K562 (cell line): ENCODE data around the gene HSPA4. TPM values are rescaled to one million over a fixed set of nuclear protein-coding genes. Genes with fewer than 3 reads are reported as not detected.

Source experiments
- ATAC-seq: fragments of 200-7000 bp; cut with Tn5 transposase; 3 replicates; pipeline ENCODE4 v1.9.1; 2020; ENCODE audit warnings: moderate library complexity
- BruUV-seq: library from RNA; stranded (reverse); fragments of 400-500 nt; replicated peaks from 2 replicates; lab custom pipeline; 2021; lab: Mats Ljungman, UMichigan
- CTCF ChIA-PET: fragments of 300-600 bp; formaldehyde crosslinking; extraction: SDS; loops from one replicate; lab custom pipeline; 2021; ENCODE audit warnings: low intra/inter-chr PET ratio; lab: Yijun Ruan, JAX
- POLR2A ChIA-PET: fragments of 300-600, 350-650 bp; sonication (Branson Sonifier 250); formaldehyde crosslinking; extraction: SDS; loops from one replicate; lab custom pipeline; 2021; ENCODE audit warnings: antibody characterized with exemption, inconsistent platforms; lab: Yijun Ruan, JAX
- DNase-seq, 4 experiments: peaks; one replicate each; pipeline versions ENCODE4 v3.0.0 to v3.0.0-alpha.2; 2011 to 2018; ENCODE audit warnings: low spot score in 3 of 4, mixed read lengths in 3 of 4; ENCODE audit errors: extremely low read depth in 1 of 4
- FAIRE-seq: peaks from 2 replicates; lab custom pipeline; 2011; peaks lifted over from hg19 to GRCh38; lab: Jason Lieb, UNC
- H2AFZ ChIP-seq: 2 replicates; pipeline ENCODE4 v1.6.0; 2011; ENCODE audit warnings: low read depth, low read length, control low read depth, inconsistent platforms
- H3K27ac ChIP-seq: fragments of 200-600 bp; 3 replicates; pipeline ENCODE4 v1.8.0; 2011; ENCODE audit warnings: low read depth, mild to moderate bottlenecking, control low read depth, inconsistent platforms, low read length, moderate library complexity, mixed read lengths; ENCODE audit errors: extremely low read depth
- H3K27me3 ChIP-seq, 2 experiments: fragments of 300-600 bp in 1 of 2; 2 replicates in 1 of 2; 3 replicates in 1 of 2; pipeline versions ENCODE4 v1.6.0 to v1.8.0; 2011; ENCODE audit warnings: inconsistent platforms in 2 of 2, low read length in 2 of 2, mild to moderate bottlenecking in 1 of 2, mixed read lengths in 1 of 2, moderate library complexity in 1 of 2; ENCODE audit not compliant: control insufficient read depth in 2 of 2, insufficient read depth in 2 of 2
- H3K36me3 ChIP-seq: fragments of 300-600 bp; 3 replicates; pipeline ENCODE4 v1.8.0; 2011; ENCODE audit warnings: mild to moderate bottlenecking, low read length, inconsistent platforms; ENCODE audit not compliant: control insufficient read depth, insufficient read depth
- H3K4me1 ChIP-seq, 2 experiments: fragments of 200-600 bp in 1 of 2; replicated peaks in 1 of 2; 2 replicates in 1 of 2; 3 replicates in 1 of 2; pipeline versions ENCODE4 v1.5.1 to v1.8.0; 2011; ENCODE audit warnings: inconsistent platforms in 2 of 2, low read length in 2 of 2, mild to moderate bottlenecking in 1 of 2, mixed read lengths in 1 of 2, moderate library complexity in 1 of 2; ENCODE audit not compliant: control insufficient read depth in 2 of 2, insufficient read depth in 2 of 2
- H3K4me2 ChIP-seq: 2 replicates; pipeline ENCODE4 v1.6.1; 2011; ENCODE audit warnings: low read length, control low read depth, inconsistent platforms, mixed read lengths; ENCODE audit not compliant: insufficient read depth
- H3K4me3 ChIP-seq: fragments of 200-600 bp; sonication (generic), shearing (Covaris generic); 2 replicates; pipeline ENCODE4 v1.5.1; 2016; ENCODE audit warnings: control low read depth, inconsistent platforms
- H3K79me2 ChIP-seq: fragments of 200-600 bp; 3 replicates; pipeline ENCODE4 v1.8.0; 2011; ENCODE audit warnings: low read length, inconsistent platforms; ENCODE audit not compliant: control insufficient read depth, insufficient read depth
- H3K9ac ChIP-seq, 2 experiments: 2 replicates each; pipeline versions ENCODE4 v1.6.0 to v1.6.1; 2011; ENCODE audit warnings: low read depth in 2 of 2, low read length in 2 of 2, control low read depth in 1 of 2, inconsistent platforms in 1 of 2, mild to moderate bottlenecking in 1 of 2, mixed read lengths in 1 of 2; ENCODE audit not compliant: insufficient read depth in 1 of 2
- H3K9me1 ChIP-seq: one replicate; pipeline ENCODE4 v1.6.0; 2011; ENCODE audit warnings: inconsistent platforms, mild to moderate bottlenecking, low read length, moderate library complexity; ENCODE audit not compliant: control insufficient read depth, insufficient read depth
- H3K9me3 ChIP-seq: replicated peaks from 2 replicates; pipeline ENCODE4 v1.5.1; 2011; ENCODE audit warnings: low read depth, low read length, inconsistent platforms; ENCODE audit not compliant: control insufficient read depth, insufficient read depth
- H4K20me1 ChIP-seq: replicated peaks from 2 replicates; pipeline ENCODE4 v1.6.1; 2011; ENCODE audit warnings: low read length, inconsistent platforms, mixed read lengths; ENCODE audit not compliant: control insufficient read depth, insufficient read depth
- CREB1 ChIP-seq, 2 experiments: sonication (generic) in 1 of 2; formaldehyde crosslinking in 1 of 2; IDR thresholded peaks; 2 replicates each; pipeline versions ENCODE4 v1.6.1 to v1.8.0; 2012 to 2022; ENCODE audit warnings: inconsistent platforms in 1 of 2, mild to moderate bottlenecking in 1 of 2, missing genetic modification reagents in 1 of 2, moderate library complexity in 1 of 2
- DPF2 ChIP-seq: fragments of 450-650 bp; IDR thresholded peaks from 2 replicates; pipeline ENCODE4 v1.6.1; 2016
- FOXK1 ChIP-seq: sonication (generic); formaldehyde crosslinking; IDR thresholded peaks from 2 replicates; pipeline ENCODE4 v1.8.0; 2022; ENCODE audit warnings: missing genetic modification reagents, mild to moderate bottlenecking, borderline replicate concordance
- GATA2 ChIP-seq: sonication (generic); formaldehyde crosslinking; IDR thresholded peaks from 2 replicates; pipeline ENCODE4 v1.4.0; 2020; ENCODE audit warnings: mild to moderate bottlenecking, missing genetic modification reagents
- HIVEP1 ChIP-seq: fragments of 250-450 bp; sonication (Bioruptor Pico); IDR thresholded peaks from 2 replicates; pipeline ENCODE4 v1.4.0; 2020; ENCODE audit warnings: mild to moderate bottlenecking
- L3MBTL2 ChIP-seq: fragments of 450-650 bp; IDR thresholded peaks from 2 replicates; pipeline ENCODE4 v1.6.1; 2016; ENCODE audit warnings: mild to moderate bottlenecking, moderate library complexity
- LARP7 ChIP-seq: fragments of 450-650 bp; IDR thresholded peaks from 2 replicates; pipeline ENCODE4 v1.6.1; 2016
- MAFG ChIP-seq: fragments of 450-650 bp; conservative IDR thresholded peaks from 2 replicates; pipeline ENCODE4 v1.6.1; 2016; ENCODE audit warnings: missing genetic modification characterization, missing compliant biosample characterization
- RCOR1 ChIP-seq, 2 experiments: IDR thresholded peaks; 2 replicates each; pipeline ENCODE4 v1.6.1; 2012; ENCODE audit warnings: low read depth in 2 of 2, low read length in 2 of 2, borderline replicate concordance in 1 of 2, improper control_type of control experiment in 1 of 2
- XRCC4 ChIP-seq: IDR thresholded peaks from one replicate; pipeline ENCODE4 v1.6.1; 2011; ENCODE audit not compliant: insufficient read depth, insufficient read length; ENCODE audit errors: extremely low read depth
- ZBTB1 ChIP-seq: sonication (generic); formaldehyde crosslinking; IDR thresholded peaks from 2 replicates; pipeline ENCODE4 v1.8.1; 2023; ENCODE audit warnings: missing genetic modification reagents, low read depth, mild to moderate bottlenecking, borderline replicate concordance
- ZNF584 ChIP-seq: fragments of 200-800 bp; sonication (Bioruptor generic); IDR thresholded peaks from 2 replicates; pipeline ENCODE4 v1.6.1; 2016; ENCODE audit warnings: low read depth, mild to moderate bottlenecking, missing genetic modification characterization, missing compliant biosample characterization
- ZNF764 ChIP-seq: fragments of 250-450 bp; sonication (Bioruptor Pico); IDR thresholded peaks from 2 replicates; pipeline ENCODE4 v1.4.0; 2020; ENCODE audit warnings: low read depth, mild to moderate bottlenecking, moderate library complexity
- ZZZ3 ChIP-seq: fragments of 450-650 bp; IDR thresholded peaks from 2 replicates; pipeline ENCODE4 v1.6.1; 2016; ENCODE audit warnings: antibody characterized with exemption, mild to moderate bottlenecking, moderate library complexity
- WGBS: fragments of 100-300 bp; shearing (Covaris generic); methylation state at CpG from one replicate; pipeline ENCODE4 v1.1.6; 2016; ENCODE audit warnings: low coverage, mixed read lengths; ENCODE audit not compliant: insufficient coverage; ENCODE audit errors: missing lambda C conversion rate; 5-methylcytosine and 5-hydroxymethylcytosine counted together
- in situ Hi-C: fragments of 300-500 bp; cut with MboI; formaldehyde crosslinking; loops from 4 replicates; pipeline ENCODE4 v1.15.0; 2018; ENCODE audit warnings: inconsistent platforms, mixed read lengths
- intact Hi-C: fragments of 100-400 bp; cut with micrococcal nuclease; formaldehyde crosslinking; loops from 2 replicates; pipeline ENCODE4 v1.14.2; 2022
- polyA plus RNA-seq, 8 experiments: library from polyadenylated mRNA; depleted of rRNA in 4 of 8; stranded (reverse) in 5 of 8; unstranded in 3 of 8; fragments of >200 nt; fragmentation: Nextera tagmentation in 2 of 8; fragmentation: Illumina TruSeq in 1 of 8; extraction: Ambion mirVana in 2 of 8; extraction: Trizol in 1 of 8; gene quantifications; 2 replicates each; pipeline versions ENCODE4 v1.2.1 to v1.2.3, GENCODE V29; 2011 to 2014; ENCODE audit warnings: inconsistent platforms in 1 of 8, missing spikeins in 1 of 8
- total RNA-seq, 7 experiments: library from RNA; depleted of rRNA in 6 of 7; stranded (reverse); fragments of >200 nt in 6 of 7; fragmentation: Illumina TruSeq in 2 of 7; extraction: Trizol in 2 of 7; gene quantifications; 2 replicates each; pipeline versions ENCODE4 v1.2.1 to v1.2.3, GENCODE V29; 2011 to 2021; ENCODE audit warnings: low replicate concordance in 1 of 7
- TF ChIP-seq, protein P1 (sequence below): IDR thresholded peaks from 2 replicates; pipeline ENCODE4 v1.6.1; 2011; ENCODE audit not compliant: insufficient read length; ENCODE audit errors: extremely low read depth
- TF ChIP-seq, protein P2 (sequence below): fragments of 450-650 bp; formaldehyde crosslinking; IDR thresholded peaks from 2 replicates; pipeline ENCODE4 v1.4.0; 2022; ENCODE audit warnings: missing genetic modification characterization
- TF ChIP-seq, protein P3 (sequence below): fragments of 250-450 bp; sonication (Bioruptor Pico); IDR thresholded peaks from 2 replicates; pipeline ENCODE4 v1.6.1; 2021; ENCODE audit warnings: mild to moderate bottlenecking
- TF ChIP-seq, protein P4 (sequence below): fragments of 200-800 bp; sonication (Bioruptor generic); IDR thresholded peaks from 2 replicates; pipeline ENCODE4 v1.6.1; 2017; ENCODE audit warnings: missing genetic modification characterization, missing compliant biosample characterization

The HSPA4 gene
- total and polyA plus RNA-seq, 9 of the 15 experiments (the other 6 are each of a cell fraction or from before 2014, with no cell fraction given): 90.3 to 286 (median 148) TPM

DNA sequence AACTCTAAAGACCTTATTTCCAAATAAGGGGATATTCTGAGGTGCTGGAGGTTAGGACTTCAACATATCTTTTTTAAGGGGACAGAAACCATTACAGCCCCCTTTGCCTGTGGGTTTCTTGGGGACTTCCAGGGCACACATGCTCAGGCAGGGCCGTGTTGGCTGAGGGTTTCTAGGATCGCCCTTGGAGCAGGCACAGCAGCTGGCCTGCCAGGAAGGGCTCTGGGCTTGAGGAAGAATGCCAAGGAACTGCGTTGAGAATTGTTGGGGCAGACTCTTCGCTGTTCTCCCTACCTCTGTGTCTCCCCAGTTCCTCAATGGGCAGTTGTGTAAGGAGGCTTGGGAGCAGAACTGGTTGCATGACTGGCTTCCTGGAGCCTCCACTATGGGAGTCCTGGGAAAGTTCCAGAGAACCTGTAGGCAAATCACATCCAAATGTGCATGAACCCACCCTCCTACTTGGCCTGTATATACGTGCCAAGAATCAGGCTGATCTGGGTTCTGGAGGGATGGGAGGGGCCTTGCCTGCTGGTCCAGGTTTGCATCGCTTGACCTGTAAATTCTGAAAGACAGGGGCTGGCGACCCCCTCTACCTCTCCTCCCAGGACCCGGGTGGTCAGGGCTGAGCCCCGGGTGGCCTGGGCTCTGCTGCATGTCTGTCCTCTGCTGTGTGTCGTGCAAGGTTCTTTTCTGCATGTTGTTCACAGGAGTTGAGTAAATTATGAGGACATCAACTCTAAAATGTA is 65.5 kb downstream of the HSPA4 start:
- in situ Hi-C loops: loop anchor here (25.0 kb wide), 1 partner anchor 345 kb away; no protein-coding TSS in a partner anchor
- no peak overlapping the region for H3K9ac ChIP-seq
- intact Hi-C loops: no loop called here

More for the DNA sequence above, 65.5 kb downstream of the HSPA4 start:
- DNase-seq: no peak
- no peaks in the 10 kb centered on the region for H4K20me1 ChIP-seq
- H3K79me2 ChIP-seq: no peaks in the 10 kb centered on the region
- ChIA-PET POLR2A (interaction anchor here (1.1 to 1.5 kb wide), 4 partner anchors 10 to 193 kb away, joined by 3 read pairs; no protein-coding TSS in a partner anchor), CTCF (no interaction called here)
- peaks cover 20 to 59% of the 10 kb centered on the region in 2 experiments; a peak in 4 of 5 replicates for H3K27me3 ChIP-seq
- no peaks in the 10 kb centered on the region for H3K9me3 ChIP-seq
- no TSS peak for BruUV-seq
- no peak overlapping the region for H3K4me3 ChIP-seq
- no peak for FAIRE-seq
- no peaks in the 10 kb centered on the region for H3K36me3 ChIP-seq
- 7% methylated on average over 10 of the region's 10 CpGs for WGBS
- H3K9me1 ChIP-seq: no peaks in the 10 kb centered on the region
- ATAC-seq: no peak
- H2AFZ ChIP-seq: no peak overlapping the region
- TF ChIP-seq, protein P1, sequence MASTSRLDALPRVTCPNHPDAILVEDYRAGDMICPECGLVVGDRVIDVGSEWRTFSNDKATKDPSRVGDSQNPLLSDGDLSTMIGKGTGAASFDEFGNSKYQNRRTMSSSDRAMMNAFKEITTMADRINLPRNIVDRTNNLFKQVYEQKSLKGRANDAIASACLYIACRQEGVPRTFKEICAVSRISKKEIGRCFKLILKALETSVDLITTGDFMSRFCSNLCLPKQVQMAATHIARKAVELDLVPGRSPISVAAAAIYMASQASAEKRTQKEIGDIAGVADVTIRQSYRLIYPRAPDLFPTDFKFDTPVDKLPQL: no peak
- TF ChIP-seq ZNF584 (CRISPR knock-in tag) (no peak), GATA2 (CRISPR knock-in tag) (no peak), ZNF764 (CRISPR knock-in tag) (no peak), MAFG (tag) (no peak), DPF2 (no peak), CREB1 (IDR thresholded peaks at IDR 0.05) (no peak), CREB1 (CRISPR knock-in tag; IDR thresholded peaks at IDR 0.05) (no peak), HIVEP1 (CRISPR knock-in tag) (no peak), LARP7 (no peak), L3MBTL2 (no peak), ZZZ3 (no peak), RCOR1 (IDR thresholded peaks at IDR 0.05; ENCODE audit: borderline replicate concordance in 1 of 2, low read depth in 2 of 2, low read length in 2 of 2) (no peak), FOXK1 (CRISPR knock-in tag) (no peak), XRCC4 (no peak), ZBTB1 (CRISPR knock-in tag) (no peak)
- TF ChIP-seq, protein P2, sequence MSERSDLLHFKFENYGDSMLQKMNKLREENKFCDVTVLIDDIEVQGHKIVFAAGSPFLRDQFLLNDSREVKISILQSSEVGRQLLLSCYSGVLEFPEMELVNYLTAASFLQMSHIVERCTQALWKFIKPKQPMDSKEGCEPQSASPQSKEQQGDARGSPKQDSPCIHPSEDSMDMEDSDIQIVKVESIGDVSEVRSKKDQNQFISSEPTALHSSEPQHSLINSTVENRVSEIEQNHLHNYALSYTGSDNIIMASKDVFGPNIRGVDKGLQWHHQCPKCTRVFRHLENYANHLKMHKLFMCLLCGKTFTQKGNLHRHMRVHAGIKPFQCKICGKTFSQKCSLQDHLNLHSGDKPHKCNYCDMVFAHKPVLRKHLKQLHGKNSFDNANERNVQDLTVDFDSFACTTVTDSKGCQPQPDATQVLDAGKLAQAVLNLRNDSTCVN (CRISPR knock-in tag): no peak
- TF ChIP-seq, protein P3, sequence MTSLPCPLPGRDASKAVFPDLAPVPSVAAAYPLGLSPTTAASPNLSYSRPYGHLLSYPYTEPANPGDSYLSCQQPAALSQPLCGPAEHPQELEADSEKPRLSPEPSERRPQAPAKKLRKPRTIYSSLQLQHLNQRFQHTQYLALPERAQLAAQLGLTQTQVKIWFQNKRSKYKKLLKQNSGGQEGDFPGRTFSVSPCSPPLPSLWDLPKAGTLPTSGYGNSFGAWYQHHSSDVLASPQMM: no peak
- TF ChIP-seq, protein P4, sequence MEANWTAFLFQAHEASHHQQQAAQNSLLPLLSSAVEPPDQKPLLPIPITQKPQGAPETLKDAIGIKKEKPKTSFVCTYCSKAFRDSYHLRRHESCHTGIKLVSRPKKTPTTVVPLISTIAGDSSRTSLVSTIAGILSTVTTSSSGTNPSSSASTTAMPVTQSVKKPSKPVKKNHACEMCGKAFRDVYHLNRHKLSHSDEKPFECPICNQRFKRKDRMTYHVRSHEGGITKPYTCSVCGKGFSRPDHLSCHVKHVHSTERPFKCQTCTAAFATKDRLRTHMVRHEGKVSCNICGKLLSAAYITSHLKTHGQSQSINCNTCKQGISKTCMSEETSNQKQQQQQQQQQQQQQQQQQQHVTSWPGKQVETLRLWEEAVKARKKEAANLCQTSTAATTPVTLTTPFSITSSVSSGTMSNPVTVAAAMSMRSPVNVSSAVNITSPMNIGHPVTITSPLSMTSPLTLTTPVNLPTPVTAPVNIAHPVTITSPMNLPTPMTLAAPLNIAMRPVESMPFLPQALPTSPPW (CRISPR knock-in tag): no peak
- no peak overlapping the region for H3K27ac ChIP-seq
- H3K4me2 ChIP-seq: no peak overlapping the region
- H3K4me1 ChIP-seq: 0 out of 5 replicates have a peak, but pooled peaks cover 0 to 3% of the 10 kb centered on the region in 2 experiments
